Articular chondrocyte of knee joint (primary cell): ENCODE measurements around the gene IGFLR1. TPM values are rescaled to one million over a fixed set of nuclear protein-coding genes. Genes with fewer than 3 reads are reported as not detected.

Source experiments
- total RNA-seq: library from RNA; depleted of rRNA; stranded (reverse); fragments of >200 nt; gene quantifications from 2 replicates; pipeline ENCODE4 v1.2.3, GENCODE V29; 2012

IGFLR1 gene, protein sequence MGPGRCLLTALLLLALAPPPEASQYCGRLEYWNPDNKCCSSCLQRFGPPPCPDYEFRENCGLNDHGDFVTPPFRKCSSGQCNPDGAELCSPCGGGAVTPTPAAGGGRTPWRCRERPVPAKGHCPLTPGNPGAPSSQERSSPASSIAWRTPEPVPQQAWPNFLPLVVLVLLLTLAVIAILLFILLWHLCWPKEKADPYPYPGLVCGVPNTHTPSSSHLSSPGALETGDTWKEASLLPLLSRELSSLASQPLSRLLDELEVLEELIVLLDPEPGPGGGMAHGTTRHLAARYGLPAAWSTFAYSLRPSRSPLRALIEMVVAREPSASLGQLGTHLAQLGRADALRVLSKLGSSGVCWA
- total RNA-seq, result 1.2 TPM in 2 replicates

GRCh38 chr19:35742121-35742724 lies at the start of gene IGFLR1:
Gene IGFLR1, minus strand, starts transcription at chr19:35742452. Its CDS starts 1,272 bp downstream, at chr19:35741180.

GRCh38 chr19:35775298-35776101 lies 33.2 kb upstream of the IGFLR1 start, which contains the start of gene ARHGAP33:
Gene ARHGAP33, plus strand, starts transcription at chr19:35775564. Its CDS starts 95 bp downstream, at chr19:35775659.

GRCh38 chr19:35757749-35758608 lies 15.7 kb upstream of the IGFLR1 start, which contains the start of gene PROSER3:
Gene PROSER3, plus strand, starts transcription at chr19:35758176. Its CDS starts 40 bp downstream, at chr19:35758216.

GRCh38 chr19:35756377-35757230 lies 14.4 kb upstream of the IGFLR1 start, which contains the start of gene HSPB6:
Gene HSPB6, minus strand, starts transcription at chr19:35757029. Its CDS starts 21 bp downstream, at chr19:35757008.

DNA sequence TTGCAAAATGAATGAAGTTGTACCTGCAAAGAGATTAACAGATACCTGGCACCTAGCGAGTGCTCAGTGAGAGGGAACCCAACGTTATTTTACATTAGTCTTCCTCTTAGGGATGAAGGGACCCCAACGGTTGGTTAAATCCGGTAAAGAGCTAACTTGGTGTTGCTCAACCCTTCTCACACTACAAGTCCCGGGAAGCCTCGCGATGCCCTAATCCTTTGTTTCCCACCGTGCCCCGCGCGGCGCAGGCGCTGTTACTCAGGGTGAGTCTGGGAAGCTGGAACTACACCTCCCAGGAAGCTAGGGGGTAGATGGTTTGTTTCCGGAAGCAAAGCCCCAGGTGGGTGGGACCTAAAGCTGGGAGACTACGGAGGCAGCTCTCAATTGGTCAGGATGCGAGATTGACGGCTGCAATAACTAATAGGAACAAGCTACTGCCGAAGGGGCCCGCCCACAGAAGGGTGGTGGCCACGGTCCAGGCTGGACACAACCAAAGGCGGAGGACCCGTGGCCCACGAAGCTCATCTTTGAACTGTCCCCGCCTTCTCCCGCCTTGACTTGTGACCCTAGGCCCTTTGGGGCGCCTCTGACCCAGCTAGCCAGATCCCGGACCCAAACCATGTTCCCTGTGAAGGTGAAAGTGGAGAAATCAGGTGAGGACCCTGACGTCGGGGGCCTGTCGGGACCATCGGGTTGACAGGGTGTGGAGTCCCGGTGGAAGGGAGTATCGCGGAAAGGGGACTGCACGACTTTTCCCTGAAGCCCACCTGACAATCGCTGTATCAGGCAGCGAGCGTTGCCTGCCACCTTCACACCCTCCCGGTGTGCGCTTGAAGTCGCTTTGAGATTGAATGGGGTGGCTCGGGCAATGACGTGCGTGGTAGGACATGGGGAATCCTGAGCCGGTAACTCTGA lies 6.1 kb upstream of the IGFLR1 start, which contains the start of gene LIN37:
Gene LIN37, plus strand, starts transcription at position 471 of the 915 bp plus-strand sequence. Its CDS starts 149 bp downstream, at position 620.

GRCh38 chr19:35745328-35746086 lies 3.3 kb upstream of the IGFLR1 start, which contains the start of the genes PSENEN and U2AF1L4:
Gene PSENEN, plus strand, starts transcription at chr19:35745651. Its CDS starts 280 bp downstream, at chr19:35745931.
Gene U2AF1L4, minus strand, starts transcription at chr19:35745418. Its CDS starts 27 bp downstream, at chr19:35745391.

GRCh38 chr19:35717665-35718344 lies 24.4 kb downstream of the IGFLR1 start, which contains the start of gene KMT2B:
Gene KMT2B, plus strand, starts transcription at chr19:35718003. Its CDS starts 16 bp downstream, at chr19:35718019.

GRCh38 chr19:35704218-35704617 lies 38.0 kb downstream of the IGFLR1 start, which contains the start of gene ZBTB32:
Gene ZBTB32, plus strand, starts transcription at chr19:35704558. Its CDS starts 10,069 bp downstream, at chr19:35714627.

Other genes with a start within 250 kb of the IGFLR1 start
- 12.1 and 21.0 TPM in 2 replicates for gene DMKN, start 228.8 kb downstream of the IGFLR1 start, total RNA-seq
- gene SBSN, start 214.1 kb downstream of the IGFLR1 start, total RNA-seq, result 1.9 and 2.5 TPM in 2 replicates
- not detected in 2 replicates for gene GAPDHS, start 209.0 kb downstream of the IGFLR1 start, total RNA-seq
- 46.9 and 60.5 TPM in 2 replicates for gene TMEM147, start 196.8 kb downstream of the IGFLR1 start, total RNA-seq
- not detected in 2 replicates for gene ATP4A, start 178.8 kb downstream of the IGFLR1 start, total RNA-seq
- not detected in 2 replicates for gene PMIS2, start 156.3 kb downstream of the IGFLR1 start, total RNA-seq
- gene HAUS5, start 129.7 kb downstream of the IGFLR1 start, total RNA-seq, result 4.3 and 4.6 TPM in 2 replicates
- 38.3 and 41.6 TPM in 2 replicates for gene RBM42, start 113.4 kb downstream of the IGFLR1 start, total RNA-seq
- 0.13 and 0.32 TPM in 2 replicates for gene ETV2, start 100.7 kb downstream of the IGFLR1 start, total RNA-seq
- 183 and 279 TPM in 2 replicates for gene COX6B1, start 94.1 kb downstream of the IGFLR1 start, total RNA-seq
- not detected in 2 replicates for gene UPK1A, start 75.9 kb downstream of the IGFLR1 start, total RNA-seq
- gene ZBTB32, start 37.9 kb downstream of the IGFLR1 start, total RNA-seq, result not detected in 2 replicates
- gene KMT2B, start 24.4 kb downstream of the IGFLR1 start, total RNA-seq, result 5.7 and 6.0 TPM in 2 replicates
- 4.8 and 9.5 TPM in 2 replicates for gene U2AF1L4, start 3.0 kb upstream of the IGFLR1 start, total RNA-seq
- 12.5 and 13.3 TPM in 2 replicates for gene PSENEN, start 3.2 kb upstream of the IGFLR1 start, total RNA-seq
- 10.1 and 12.2 TPM in 2 replicates for gene LIN37, start 6.1 kb upstream of the IGFLR1 start, total RNA-seq
- 34.6 and 52.4 TPM in 2 replicates for gene HSPB6, start 14.6 kb upstream of the IGFLR1 start, total RNA-seq
- 7.6 and 9.3 TPM in 2 replicates for gene PROSER3, start 15.7 kb upstream of the IGFLR1 start, total RNA-seq
- gene ARHGAP33, start 33.1 kb upstream of the IGFLR1 start, total RNA-seq, result 1.3 and 2.4 TPM in 2 replicates
- not detected in 2 replicates for gene PRODH2, start 70.4 kb upstream of the IGFLR1 start, total RNA-seq
- gene NPHS1, start 110.1 kb upstream of the IGFLR1 start, total RNA-seq, result not detected in 2 replicates
- under 0.01 TPM in 2 replicates for gene KIRREL2, start 114.5 kb upstream of the IGFLR1 start, total RNA-seq
- gene APLP1, start 126.1 kb upstream of the IGFLR1 start, total RNA-seq, result 4.1 and 6.5 TPM in 2 replicates
- 6.3 TPM in 2 replicates for gene NFKBID, start 158.1 kb upstream of the IGFLR1 start, total RNA-seq
- 0.91 and 1.4 TPM in 2 replicates for gene HCST, start 160.1 kb upstream of the IGFLR1 start, total RNA-seq
- gene TYROBP, start 165.8 kb upstream of the IGFLR1 start, total RNA-seq, result not detected in 2 replicates
- 3.2 and 5.9 TPM in 2 replicates for gene LRFN3, start 193.9 kb upstream of the IGFLR1 start, total RNA-seq